Astrocyte of the spinal cord (primary cell): ENCODE data around the gene PROSER3.

ENCODE experiments used
- DNase-seq: peaks from one replicate; pipeline ENCODE4 v3.0.0; 2011; ENCODE audit warnings: low read depth, low spot score
- H3K4me3 ChIP-seq: 2 replicates; pipeline ENCODE4 v1.5.1; 2011; ENCODE audit warnings: low read depth, mild to moderate bottlenecking, low read length, moderate library complexity
- in situ Hi-C: cut with HindIII; loops from 2 replicates; pipeline ENCODE4 v1.10.0; 2017; ENCODE audit warnings: low sequenced_read_pairs
- TF ChIP-seq, protein P1 (sequence below): IDR thresholded peaks from 2 replicates; pipeline ENCODE4 v1.5.1; 2012; ENCODE audit warnings: low read depth, mild to moderate bottlenecking, low read length, inconsistent platforms

Gene PROSER3

GRCh38 chr19:35757231-35757748, 686 bp upstream of the PROSER3 start:
- in situ Hi-C loops, result no loop called here
- TF ChIP-seq, protein P1, sequence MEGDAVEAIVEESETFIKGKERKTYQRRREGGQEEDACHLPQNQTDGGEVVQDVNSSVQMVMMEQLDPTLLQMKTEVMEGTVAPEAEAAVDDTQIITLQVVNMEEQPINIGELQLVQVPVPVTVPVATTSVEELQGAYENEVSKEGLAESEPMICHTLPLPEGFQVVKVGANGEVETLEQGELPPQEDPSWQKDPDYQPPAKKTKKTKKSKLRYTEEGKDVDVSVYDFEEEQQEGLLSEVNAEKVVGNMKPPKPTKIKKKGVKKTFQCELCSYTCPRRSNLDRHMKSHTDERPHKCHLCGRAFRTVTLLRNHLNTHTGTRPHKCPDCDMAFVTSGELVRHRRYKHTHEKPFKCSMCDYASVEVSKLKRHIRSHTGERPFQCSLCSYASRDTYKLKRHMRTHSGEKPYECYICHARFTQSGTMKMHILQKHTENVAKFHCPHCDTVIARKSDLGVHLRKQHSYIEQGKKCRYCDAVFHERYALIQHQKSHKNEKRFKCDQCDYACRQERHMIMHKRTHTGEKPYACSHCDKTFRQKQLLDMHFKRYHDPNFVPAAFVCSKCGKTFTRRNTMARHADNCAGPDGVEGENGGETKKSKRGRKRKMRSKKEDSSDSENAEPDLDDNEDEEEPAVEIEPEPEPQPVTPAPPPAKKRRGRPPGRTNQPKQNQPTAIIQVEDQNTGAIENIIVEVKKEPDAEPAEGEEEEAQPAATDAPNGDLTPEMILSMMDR, result no peak
- peak overlapping the region; percentile 56 for H3K4me3 ChIP-seq
- DNase-seq, result peak; percentile 98

DNA sequence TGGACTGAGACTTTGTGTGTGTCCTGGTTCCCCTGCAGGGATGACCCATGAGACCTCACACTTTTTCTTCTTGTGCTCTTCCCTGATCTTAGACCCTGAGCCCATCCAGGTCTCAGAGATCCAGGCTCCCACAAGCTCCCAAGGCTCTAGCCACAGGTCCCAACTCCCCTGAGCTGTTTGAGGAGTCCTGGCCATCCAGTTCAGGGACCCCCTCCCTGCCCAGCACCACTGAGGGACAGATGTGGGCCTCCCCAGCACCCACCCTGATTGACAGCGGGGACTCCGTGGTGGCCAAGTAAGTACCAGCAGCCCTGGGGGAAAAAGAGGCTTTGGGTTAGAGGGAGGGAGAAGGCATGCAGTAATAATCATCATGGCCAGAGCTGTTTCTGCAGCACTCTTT, 1.7 kb downstream of the PROSER3 start:
- no peak overlapping the region for H3K4me3 ChIP-seq
- DNase-seq, result no peak
- TF ChIP-seq, protein P1, result no peak
- in situ Hi-C loops, result no loop called here

DNA sequence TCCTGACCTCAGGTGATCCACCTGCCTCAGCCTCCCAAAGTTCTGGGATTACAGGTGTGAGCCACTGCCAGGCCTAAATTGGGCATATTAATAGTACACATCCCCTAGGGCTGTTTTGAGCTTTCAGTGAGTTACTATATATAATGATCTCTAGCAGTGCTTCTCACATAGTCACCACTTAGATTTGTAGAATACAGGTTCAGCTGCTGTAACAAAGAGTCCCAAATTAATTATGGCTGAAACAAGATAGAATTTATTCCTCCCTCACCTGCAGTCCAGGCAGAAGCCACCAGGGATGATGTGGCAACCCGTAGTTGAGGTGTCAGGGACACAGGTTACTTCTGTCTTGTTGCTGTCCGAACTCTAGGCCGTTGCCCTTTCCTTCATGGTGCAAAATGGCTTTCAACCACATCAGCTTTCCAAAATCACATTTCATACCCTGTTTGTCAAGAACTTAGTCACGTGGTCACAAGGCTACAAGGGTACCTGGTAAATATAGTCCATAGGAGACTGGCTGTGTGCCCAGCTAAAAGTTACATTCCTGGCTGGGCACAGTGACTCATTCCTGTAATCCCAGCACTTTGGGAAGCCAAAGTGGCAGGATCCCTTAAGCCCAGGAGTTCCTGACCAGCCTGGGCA, 2.9 kb downstream of the PROSER3 start:
- TF ChIP-seq, protein P1, result no peak
- DNase-seq, result no peak
- no peak overlapping the region for H3K4me3 ChIP-seq
- in situ Hi-C loops, result no loop called here

DNA sequence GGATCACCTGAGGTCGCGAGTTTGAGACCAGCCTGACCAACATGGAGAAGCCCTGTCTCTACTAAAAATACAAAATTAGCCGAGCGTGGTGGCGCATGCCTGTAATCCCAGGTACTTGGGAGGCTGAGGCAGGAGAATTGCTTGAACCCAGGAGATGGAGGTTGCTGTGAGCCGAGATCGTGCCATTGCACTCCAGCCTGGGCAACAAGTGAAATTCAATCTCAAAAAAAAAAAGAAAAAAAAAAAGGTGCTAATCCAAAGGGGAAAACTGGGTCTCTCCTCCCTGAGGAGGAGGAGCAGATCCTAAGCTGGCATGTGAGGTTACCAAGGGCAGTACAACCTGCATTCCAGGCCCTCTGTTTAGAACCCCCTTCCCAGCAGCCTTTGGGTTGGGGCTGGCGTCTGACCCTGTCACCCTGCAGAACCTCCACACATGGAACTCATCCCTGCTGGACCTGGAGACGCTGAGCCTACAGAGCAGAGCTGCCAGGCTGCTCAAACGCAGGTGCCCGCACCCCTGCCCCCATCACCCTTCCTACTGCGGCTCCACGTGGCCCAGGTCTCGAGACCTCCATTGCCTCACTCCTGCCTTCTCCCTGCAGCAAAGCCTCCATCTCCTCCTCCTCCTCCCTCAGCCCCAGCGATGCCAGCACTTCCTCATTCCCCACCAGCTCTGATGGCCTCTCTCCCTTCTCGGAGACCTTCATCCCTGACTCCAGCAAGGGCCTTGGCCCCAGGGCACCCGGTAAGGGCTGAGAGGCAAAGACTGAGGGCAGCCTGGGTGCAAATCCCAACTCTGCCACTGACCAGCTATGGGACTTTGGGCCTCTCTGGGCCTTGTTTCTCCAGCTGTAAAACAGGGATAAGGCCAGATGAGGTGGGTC, 6.7 kb downstream of the PROSER3 start:
- H3K4me3 ChIP-seq, result no peak overlapping the region
- in situ Hi-C loops, result no loop called here
- TF ChIP-seq, protein P1, result no peak
- DNase-seq, result no peak

GRCh38 chr19:35766571-35767104, 8.7 kb downstream of the PROSER3 start:
- TF ChIP-seq, protein P1, result no peak
- DNase-seq, result no peak
- in situ Hi-C loops, result no loop called here
- no peak overlapping the region for H3K4me3 ChIP-seq

GRCh38 chr19:35767288-35768081, 9.5 kb downstream of the PROSER3 start:
- DNase-seq, result no peak
- TF ChIP-seq, protein P1, result no peak
- no peak overlapping the region for H3K4me3 ChIP-seq
- in situ Hi-C loops, result no loop called here
